Ramos (cell line): ENCODE data around the gene CXCR1.
"Not testable (repeated sequence)": the region's sequence is repeated elsewhere in the genome, so short reads cannot be mapped to it uniquely, and the experiment has no call there.

Source experiments
- in situ Hi-C: fragments of 300-500 bp; cut with MboI; formaldehyde crosslinking; loops from one replicate; pipeline ENCODE4 v1.14.3; 2022; ENCODE audit warnings: low sequenced_read_pairs; ENCODE audit not compliant: unreplicated experiment

The CXCR1 gene

DNA sequence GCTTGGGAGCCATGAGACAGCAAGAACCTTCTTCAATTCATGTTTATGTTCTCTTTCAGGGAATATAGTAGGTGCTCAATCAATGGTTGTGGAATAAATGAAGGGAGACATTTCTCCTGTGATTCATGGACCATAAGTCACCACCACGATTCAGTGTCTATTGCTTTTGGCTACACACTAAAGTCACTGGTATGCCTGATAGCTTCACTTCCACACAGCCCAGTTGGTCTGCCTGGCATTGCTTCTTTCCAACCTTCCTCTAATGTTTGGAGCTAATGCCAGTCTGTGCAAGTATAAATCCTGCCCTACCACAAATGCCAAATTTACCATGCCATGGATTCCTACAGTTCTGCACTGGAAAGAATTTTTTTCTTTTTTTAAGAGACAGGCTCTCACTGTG is 1.3 kb upstream of the CXCR1 start:
- in situ Hi-C loops: no loop called here

DNA sequence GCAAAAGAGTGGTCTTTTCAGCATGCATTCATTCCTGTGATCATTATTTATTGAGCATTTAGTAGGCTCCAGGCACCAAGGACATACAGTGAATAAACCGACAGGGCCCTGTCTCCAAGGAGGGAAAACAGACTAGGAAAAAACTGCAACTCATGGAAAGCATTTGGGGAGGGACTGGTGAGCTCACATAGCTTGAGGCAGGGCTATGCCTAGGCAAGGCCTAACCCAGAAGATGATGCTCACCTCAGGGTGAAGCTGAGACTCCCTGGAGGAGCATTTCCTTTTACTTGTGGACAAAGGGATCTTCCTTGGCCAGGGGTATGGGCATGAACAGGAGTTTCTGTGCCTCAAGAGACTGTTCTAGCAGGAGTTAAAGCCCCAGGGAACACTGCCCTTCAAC is 3.9 kb downstream of the CXCR1 start:
- in situ Hi-C loops: no loop called here

DNA sequence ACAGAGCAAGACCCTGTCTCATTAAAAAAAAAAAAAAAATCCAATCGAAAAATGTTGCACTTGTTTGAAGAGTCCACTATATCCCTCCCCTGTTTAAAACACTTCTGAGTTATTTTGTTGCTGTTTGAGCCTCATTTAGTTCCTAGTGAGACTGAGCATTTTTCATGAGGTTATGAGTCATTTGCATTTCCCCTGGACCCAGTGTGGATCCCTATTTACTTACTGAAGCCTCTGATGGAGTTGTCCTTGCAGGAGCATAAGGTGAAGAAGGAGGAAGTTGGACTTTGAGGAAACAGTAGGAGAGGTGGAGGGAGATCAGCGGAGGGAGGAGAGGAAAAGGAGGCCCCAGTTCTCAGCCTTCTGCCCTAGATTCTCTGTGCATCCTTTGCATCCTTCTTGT is 5.1 kb downstream of the CXCR1 start:
- in situ Hi-C loops: no loop called here

GRCh38 chr2:218155953-218156479 is 10.7 kb downstream of the CXCR1 start:
- in situ Hi-C loops: no loop called here

GRCh38 chr2:218152777-218153176 is 14.0 kb downstream of the CXCR1 start:
- in situ Hi-C loops: no loop called here

GRCh38 chr2:218152172-218152571 is 14.6 kb downstream of the CXCR1 start:
- in situ Hi-C loops: no loop called here

GRCh38 chr2:218149848-218150440 is 16.8 kb downstream of the CXCR1 start:
- in situ Hi-C loops: no loop called here

GRCh38 chr2:218149098-218149497 is 17.7 kb downstream of the CXCR1 start:
- in situ Hi-C loops: no loop called here

DNA sequence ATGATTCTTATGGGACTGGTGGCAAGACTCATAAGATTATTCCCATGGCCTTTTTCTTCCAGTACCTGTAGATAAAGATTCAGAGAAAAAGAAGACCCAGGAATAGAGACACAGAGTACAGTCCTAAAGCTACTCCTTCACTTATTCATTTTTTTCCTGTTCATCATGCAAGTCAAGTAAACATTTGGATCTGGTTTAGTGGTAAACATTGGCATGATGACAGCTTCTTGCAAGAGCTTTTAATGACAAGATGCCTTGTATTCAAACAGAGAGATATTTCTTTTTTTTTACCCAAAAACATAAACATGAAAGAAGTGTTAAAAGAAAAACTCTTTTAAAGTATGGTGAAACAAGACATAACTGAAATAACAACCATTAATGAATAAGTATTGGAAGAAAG is 20.7 kb downstream of the CXCR1 start:
- in situ Hi-C loops: no loop called here

GRCh38 chr2:218145124-218145523 is 21.6 kb downstream of the CXCR1 start:
- in situ Hi-C loops: no loop called here

- in situ Hi-C loops: no loop called here
These were observed 28.7 kb downstream of the CXCR1 start for GRCh38 chr2:218138047-218138446.

DNA sequence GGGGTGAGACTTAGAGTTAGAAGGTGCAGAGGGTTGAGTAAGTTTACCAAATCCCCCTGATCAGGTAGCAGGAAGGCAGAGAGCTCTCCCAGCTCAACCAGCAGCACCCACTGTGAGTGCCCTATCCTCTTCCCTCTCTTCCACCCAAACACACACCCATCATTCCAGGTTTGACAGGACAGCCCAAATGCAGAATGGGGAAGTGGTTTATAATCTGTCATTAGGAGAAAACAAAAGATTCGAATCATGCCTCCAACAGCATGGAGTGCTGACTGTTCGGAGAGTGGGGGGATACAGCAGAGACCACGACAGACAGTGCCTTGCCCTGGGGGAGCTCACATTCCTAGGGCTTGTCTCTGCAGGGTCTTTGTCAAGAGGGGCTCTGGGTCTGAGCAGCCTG is 29.2 kb downstream of the CXCR1 start:
- in situ Hi-C loops: no loop called here

GRCh38 chr2:218130822-218131221 is 35.9 kb downstream of the CXCR1 start:
- in situ Hi-C loops: no loop called here

DNA sequence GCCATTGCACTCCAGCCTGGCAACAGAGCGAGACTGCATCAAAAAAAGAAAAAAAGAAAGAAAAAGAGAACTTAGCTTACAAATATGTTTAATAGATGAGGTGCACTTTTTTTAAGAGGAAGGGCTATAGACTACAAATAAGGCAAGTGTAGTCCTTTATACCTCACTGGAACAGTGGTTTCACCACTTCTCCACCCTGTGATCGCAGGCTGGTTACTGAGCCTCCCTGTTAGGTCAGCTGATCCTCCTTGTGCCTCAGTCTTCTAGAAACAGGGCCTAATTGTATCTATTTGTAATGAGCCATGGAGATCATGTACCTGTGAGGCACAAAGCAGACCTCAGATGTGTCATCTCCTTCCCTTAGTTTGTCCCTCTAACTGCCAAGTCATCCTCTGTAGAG is 36.4 kb downstream of the CXCR1 start:
- in situ Hi-C loops: no loop called here

- in situ Hi-C loops: no loop called here
These were observed 37.2 kb downstream of the CXCR1 start for GRCh38 chr2:218129458-218130135.

DNA sequence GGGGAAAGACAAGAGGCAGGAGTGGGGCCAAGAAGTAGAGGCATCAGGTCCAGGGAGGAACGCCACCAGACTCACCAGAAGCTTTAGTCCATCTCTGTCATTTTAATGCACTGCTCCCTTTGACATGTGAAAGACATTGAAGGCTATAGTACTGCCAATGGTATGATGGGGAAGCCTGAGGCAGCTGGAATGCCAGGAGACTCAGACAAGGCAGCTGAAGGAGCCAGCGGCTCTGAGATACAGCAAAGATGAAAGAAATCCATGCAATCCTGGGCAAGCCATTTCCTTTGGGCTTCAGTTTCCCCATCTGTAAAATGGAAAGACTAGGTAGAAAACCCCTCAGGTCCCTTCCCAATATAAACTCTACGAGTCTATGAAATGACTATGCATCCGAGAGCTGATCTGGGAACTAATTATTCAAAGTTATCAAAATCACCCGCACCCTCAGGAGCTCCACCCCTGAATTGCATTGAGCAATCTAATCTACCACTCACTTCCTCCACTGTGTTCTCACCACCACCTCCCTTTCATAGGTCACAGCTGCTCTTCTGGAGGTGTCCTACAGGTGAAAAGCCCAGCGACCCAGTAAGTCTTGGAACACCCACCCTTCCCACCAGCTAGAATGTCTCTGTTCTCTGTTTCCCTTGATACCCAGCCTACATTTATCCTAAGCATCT is 37.8 kb downstream of the CXCR1 start:
- in situ Hi-C loops: no loop called here

- in situ Hi-C loops: no loop called here
These were observed 38.8 kb downstream of the CXCR1 start for GRCh38 chr2:218127929-218128455.

DNA sequence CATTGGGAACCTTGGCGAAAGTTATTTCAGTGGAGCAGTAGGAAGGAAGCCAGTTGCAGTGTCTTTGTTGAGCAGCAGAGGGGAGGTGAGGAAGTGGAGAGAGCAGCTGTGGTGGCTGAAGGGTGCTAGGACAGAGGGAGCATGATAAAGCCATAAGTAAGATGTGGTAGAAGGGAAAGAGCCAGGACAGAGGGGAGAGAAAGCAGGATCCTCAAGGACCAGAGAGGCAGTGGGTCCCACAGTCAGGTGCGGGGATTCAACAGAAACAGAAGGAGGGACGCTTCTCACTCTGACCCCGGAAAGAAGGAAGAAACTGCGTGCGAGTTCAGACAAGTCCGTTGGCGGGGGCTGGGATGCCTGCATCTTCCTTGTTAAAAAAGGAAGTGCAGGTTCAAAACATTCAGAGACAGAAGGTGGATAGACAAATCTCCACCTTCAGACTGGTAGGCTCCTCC is 41.1 kb downstream of the CXCR1 start, which contains the start of gene CXCR2:
Gene CXCR2 (plus strand): TSS at position 403 of the 455 bp plus-strand sequence. CDS start 8,774 bp downstream, outside the sequence.
- in situ Hi-C loops: no loop called here

DNA sequence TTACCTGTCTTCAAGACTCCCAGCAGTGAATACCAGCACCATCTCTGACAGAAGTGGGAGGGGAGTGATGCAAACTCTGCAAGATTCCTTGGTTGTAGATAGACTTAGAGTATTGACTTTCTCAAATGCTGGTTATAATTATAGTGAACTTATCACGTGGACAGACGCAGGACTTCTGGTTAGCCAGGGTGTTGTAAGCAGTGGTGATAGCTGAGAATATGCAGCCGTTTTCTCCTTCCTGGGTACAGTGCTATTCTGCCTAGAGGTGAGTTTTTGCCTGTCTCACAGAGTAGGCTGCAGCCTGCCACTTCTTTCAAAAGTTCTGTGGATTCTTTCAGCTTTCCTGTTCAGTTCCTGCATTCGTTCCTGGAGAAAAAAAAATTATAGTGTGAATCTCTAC is 41.7 kb downstream of the CXCR1 start:
- in situ Hi-C loops: no loop called here

GRCh38 chr2:218123986-218124385 is 42.8 kb downstream of the CXCR1 start:
- in situ Hi-C loops: no loop called here

DNA sequence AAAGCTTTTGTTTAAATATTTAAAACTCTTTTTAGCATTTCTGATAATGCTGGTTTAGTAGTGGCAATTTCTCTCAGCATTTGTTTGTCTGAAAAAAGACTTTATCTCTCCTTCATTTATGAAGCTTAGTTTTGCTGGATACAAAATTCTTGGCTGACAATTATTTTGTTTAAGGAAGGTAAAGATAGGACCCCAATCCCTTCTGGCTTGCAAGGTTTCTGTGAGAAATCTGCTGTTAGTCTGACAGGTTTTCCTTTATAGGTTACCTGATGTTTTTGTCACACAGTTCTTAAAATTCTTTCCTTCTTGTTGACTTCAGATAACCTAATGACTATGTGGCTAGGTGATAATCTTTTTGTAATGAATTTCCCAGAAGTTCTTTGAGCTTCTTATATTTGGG is 44.5 kb downstream of the CXCR1 start:
- in situ Hi-C loops: not testable (repeated sequence)
